K562 (cell line): ENCODE data around the gene HAUS3. TPM values are rescaled to one million over a fixed set of nuclear protein-coding genes. Genes with fewer than 3 reads are reported as not detected.

Experiments
- CBFA2T3 ChIP-seq: fragments of 450-650 bp; IDR thresholded peaks from 2 replicates; pipeline ENCODE4 v1.6.1; 2017
- CXXC5 ChIP-seq: fragments of 250-450 bp; sonication (Bioruptor Pico); IDR thresholded peaks from 2 replicates; pipeline ENCODE4 v1.8.0; 2022; ENCODE audit warnings: inconsistent platforms, mild to moderate bottlenecking, moderate library complexity
- DEAF1 ChIP-seq: fragments of 450-650 bp; formaldehyde crosslinking; IDR thresholded peaks from 2 replicates; pipeline ENCODE4 v1.4.0; 2020; ENCODE audit warnings: mild to moderate bottlenecking, moderate library complexity
- ETV1 ChIP-seq: fragments of 450-650 bp; conservative IDR thresholded peaks from 2 replicates; pipeline ENCODE4 v1.6.1; 2016; ENCODE audit warnings: missing genetic modification characterization, control low read depth, low read depth, missing compliant biosample characterization
- FOXA1 ChIP-seq: fragments of 450-650 bp; IDR thresholded peaks from 2 replicates; pipeline ENCODE4 v1.6.1; 2016; ENCODE audit warnings: mild to moderate bottlenecking, borderline replicate concordance
- GTF3C2 ChIP-seq: IDR thresholded peaks from 3 replicates; pipeline ENCODE4 v1.6.1; 2011; ENCODE audit warnings: borderline replicate concordance, mild to moderate bottlenecking, moderate library complexity; ENCODE audit not compliant: insufficient read length; ENCODE audit errors: extremely low read depth
- HDAC2 ChIP-seq: fragments of 450-650 bp; IDR thresholded peaks from 2 replicates; pipeline ENCODE4 v1.6.1; 2016; ENCODE audit warnings: mild to moderate bottlenecking
- HNRNPLL ChIP-seq: fragments of 200-400 bp; formaldehyde crosslinking; IDR thresholded peaks from 2 replicates; pipeline ENCODE4 v1.6.1; 2017; ENCODE audit warnings: low read length, low read depth, mild to moderate bottlenecking; ENCODE audit not compliant: poor library complexity, severe bottlenecking
- KAT7 ChIP-seq: sonication (generic); formaldehyde crosslinking; IDR thresholded peaks from 2 replicates; pipeline ENCODE4 v1.8.0; 2022; ENCODE audit warnings: missing genetic modification reagents, mild to moderate bottlenecking, borderline replicate concordance
- KDM5B ChIP-seq: fragments of 200-600 bp; sonication (generic); IDR thresholded peaks from 2 replicates; pipeline ENCODE4 v1.6.1; 2012; ENCODE audit warnings: low read depth, mild to moderate bottlenecking, moderate library complexity, low read length, control low read depth, inconsistent platforms; ENCODE audit not compliant: insufficient replicate concordance
- KLF16 ChIP-seq: IDR thresholded peaks from 2 replicates; pipeline ENCODE4 v1.6.1; 2016; ENCODE audit warnings: antibody characterized with exemption
- MAFF ChIP-seq: IDR thresholded peaks from 2 replicates; pipeline ENCODE4 v1.6.1; 2012; ENCODE audit warnings: low read length, improper control_type of control experiment
- MAZ ChIP-seq, 2 experiments: fragments of 450-650 bp in 1 of 2; sonication (generic) in 1 of 2; formaldehyde crosslinking; IDR thresholded peaks in 1 of 2; conservative IDR thresholded peaks in 1 of 2; 2 replicates each; pipeline versions ENCODE4 v1.4.0 to v1.5.0; 2020; ENCODE audit warnings: mild to moderate bottlenecking in 1 of 2, missing genetic modification reagents in 1 of 2
- MCM2 ChIP-seq: fragments of 450-650 bp; IDR thresholded peaks from 2 replicates; pipeline ENCODE4 v1.6.1; 2017; ENCODE audit warnings: low read depth, mild to moderate bottlenecking
- RNF219 ChIP-seq: fragments of 250-450 bp; sonication (Bioruptor Pico); IDR thresholded peaks from 2 replicates; pipeline ENCODE4 v1.5.0; 2022; ENCODE audit warnings: mild to moderate bottlenecking
- TFAM ChIP-seq: fragments of 250-450 bp; sonication (Bioruptor Pico); conservative IDR thresholded peaks from 2 replicates; pipeline ENCODE4 v1.5.0; 2021; ENCODE audit warnings: mild to moderate bottlenecking, moderate library complexity
- XRCC4 ChIP-seq: IDR thresholded peaks from one replicate; pipeline ENCODE4 v1.6.1; 2011; ENCODE audit not compliant: insufficient read depth, insufficient read length; ENCODE audit errors: extremely low read depth
- ZBTB12 ChIP-seq: fragments of 250-450 bp; sonication (Bioruptor Pico); IDR thresholded peaks from 2 replicates; pipeline ENCODE4 v1.4.0; 2020
- ZNF354B ChIP-seq: fragments of 250-450 bp; sonication (Bioruptor Pico); IDR thresholded peaks from 2 replicates; pipeline ENCODE4 v1.4.0; 2020
- polyA plus RNA-seq, 8 experiments: library from polyadenylated mRNA; depleted of rRNA in 4 of 8; stranded (reverse) in 5 of 8; unstranded in 3 of 8; fragments of >200 nt; fragmentation: Nextera tagmentation in 2 of 8; fragmentation: Illumina TruSeq in 1 of 8; extraction: Ambion mirVana in 2 of 8; extraction: Trizol in 1 of 8; gene quantifications; 2 replicates each; pipeline versions ENCODE4 v1.2.1 to v1.2.3, GENCODE V29; 2011 to 2014; ENCODE audit warnings: inconsistent platforms in 1 of 8, missing spikeins in 1 of 8
- total RNA-seq, 7 experiments: library from RNA; depleted of rRNA in 6 of 7; stranded (reverse); fragments of >200 nt in 6 of 7; fragmentation: Illumina TruSeq in 2 of 7; extraction: Trizol in 2 of 7; gene quantifications; 2 replicates each; pipeline versions ENCODE4 v1.2.1 to v1.2.3, GENCODE V29; 2011 to 2021; ENCODE audit warnings: low replicate concordance in 1 of 7

Gene HAUS3
- total and polyA plus RNA-seq, 9 of the 15 experiments (the other 6 are each of a cell fraction or from before 2014, with no cell fraction given), result 8.9 to 25.7 (median 21.5) TPM

- TF ChIP-seq MCM2 (no peak), XRCC4 (no peak), KDM5B (peak; percentile 62), ETV1 (tag) (0 out of 2 replicates have a peak, but pooled peaks have one; percentile 9), CBFA2T3 (no peak), CXXC5 (CRISPR knock-in tag) (peak; percentile 76), KAT7 (peak; percentile 90), MAZ (CRISPR knock-in tag; conservative IDR thresholded peaks at IDR 0.05 in 1 of 2, IDR thresholded peaks at IDR 0.05 in 1 of 2) (peak in 1 of 2 experiments; percentile 79), RNF219 (CRISPR knock-in tag) (no peak), HNRNPLL (peak; percentile 70), FOXA1 (no peak), GTF3C2 (no peak), DEAF1 (CRISPR knock-in tag) (no peak), KLF16 (no peak), MAFF (no peak), ZNF354B (no peak), HDAC2 (0 out of 2 replicates have a peak, but pooled peaks have one; percentile 22), ZBTB12 (CRISPR knock-in tag) (no peak), TFAM (CRISPR knock-in tag) (no peak)
These were observed at the start of gene HAUS3, which contains the start of gene POLN (continued) for GRCh38 chr4:2241410-2242353.
